Activated CD8-positive, alpha-beta memory T cell treated with anti-CD3 and anti-CD28 coated beads, Interleukin-2, amount 50 U/mL, for 24 hours (primary cell): Measurements from ENCODE around the gene RABEP2.
A peak's percentile ranks its signal among the peaks of the same experiment; 100 is the strongest.
"Not testable (repeated sequence)": the region's sequence is repeated elsewhere in the genome, so short reads cannot be mapped to it uniquely, and the experiment has no call there.

ENCODE experiments used
- DNase-seq: peaks from one replicate; pipeline ENCODE4 v3.0.0-alpha.2; 2020; ENCODE audit errors: extremely low read depth

Gene RABEP2, protein sequence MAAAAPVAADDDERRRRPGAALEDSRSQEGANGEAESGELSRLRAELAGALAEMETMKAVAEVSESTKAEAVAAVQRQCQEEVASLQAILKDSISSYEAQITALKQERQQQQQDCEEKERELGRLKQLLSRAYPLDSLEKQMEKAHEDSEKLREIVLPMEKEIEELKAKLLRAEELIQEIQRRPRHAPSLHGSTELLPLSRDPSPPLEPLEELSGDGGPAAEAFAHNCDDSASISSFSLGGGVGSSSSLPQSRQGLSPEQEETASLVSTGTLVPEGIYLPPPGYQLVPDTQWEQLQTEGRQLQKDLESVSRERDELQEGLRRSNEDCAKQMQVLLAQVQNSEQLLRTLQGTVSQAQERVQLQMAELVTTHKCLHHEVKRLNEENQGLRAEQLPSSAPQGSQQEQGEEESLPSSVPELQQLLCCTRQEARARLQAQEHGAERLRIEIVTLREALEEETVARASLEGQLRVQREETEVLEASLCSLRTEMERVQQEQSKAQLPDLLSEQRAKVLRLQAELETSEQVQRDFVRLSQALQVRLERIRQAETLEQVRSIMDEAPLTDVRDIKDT

DNA sequence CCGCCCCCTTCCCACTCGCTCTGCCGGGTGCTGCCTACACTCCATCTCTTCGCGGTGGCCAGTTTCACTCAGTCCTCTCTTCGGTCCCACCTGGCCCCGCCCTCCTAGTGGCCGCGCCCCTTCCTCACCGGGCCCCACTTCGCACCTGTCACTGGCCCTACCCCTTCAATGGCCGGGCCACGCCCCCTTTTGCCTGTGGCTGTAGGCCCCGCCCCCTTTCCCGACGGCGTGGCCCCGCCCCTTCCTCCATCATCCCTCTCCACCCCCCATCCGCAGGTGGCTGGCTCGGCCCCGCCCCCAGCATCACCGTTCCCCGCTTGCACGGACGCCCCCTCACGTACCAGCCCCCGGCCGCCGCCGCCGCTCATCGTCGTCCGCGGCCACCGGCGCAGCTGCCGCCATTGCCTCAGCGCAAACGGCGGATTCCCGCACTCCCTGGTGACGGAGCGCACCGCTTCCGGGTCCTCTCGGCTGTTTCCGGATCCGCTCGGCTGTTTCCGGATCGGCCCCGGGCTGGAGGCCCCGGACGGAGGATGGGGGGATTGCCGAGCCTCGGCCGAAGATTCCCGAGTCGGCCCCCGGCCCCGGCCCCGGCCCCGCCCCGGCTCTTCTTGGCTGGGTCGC is at the start of gene RABEP2:
Gene RABEP2, minus strand, starts transcription at position 477 of the 624 bp plus-strand sequence. Its CDS starts 75 bp downstream, at position 402.
- peak; percentile 85 for DNase-seq

DNA sequence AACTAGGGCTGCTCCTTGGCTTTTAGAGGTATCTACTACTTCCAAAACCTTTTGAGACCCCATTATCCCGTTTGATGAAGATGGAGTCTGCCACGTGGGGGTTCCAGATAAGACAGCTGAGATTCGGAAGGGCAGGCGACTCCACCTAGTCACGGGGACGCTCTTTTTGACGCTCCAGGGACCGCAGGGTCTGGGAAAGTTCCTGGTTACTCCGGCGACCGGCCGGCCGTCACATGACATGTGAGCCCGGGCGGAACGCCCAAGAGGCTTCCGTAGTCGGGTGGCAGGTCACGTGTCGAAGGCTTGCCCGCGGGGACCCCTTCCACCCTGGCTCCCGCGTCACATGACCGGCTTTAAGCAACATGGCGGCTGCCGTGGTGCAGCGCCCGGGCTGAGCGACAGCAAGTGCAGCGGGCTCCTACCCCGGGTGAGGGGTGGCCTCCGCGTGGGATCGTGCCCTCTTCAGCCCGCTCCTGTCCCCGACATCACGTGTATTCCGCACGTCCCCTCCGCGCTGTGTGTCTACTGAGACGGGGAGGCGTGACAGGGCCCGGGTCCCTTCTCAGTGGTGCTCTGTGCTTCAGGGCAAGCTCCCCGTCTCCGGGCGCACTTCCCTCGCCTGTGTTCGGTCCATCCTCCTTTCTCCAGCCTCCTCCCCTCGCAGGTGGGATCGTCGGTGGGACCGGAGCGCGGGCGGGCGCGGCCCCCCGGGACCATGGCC is 49.6 kb upstream of the RABEP2 start, which contains the start of gene SPNS1:
Gene SPNS1, plus strand, starts transcription at position 342 of the 721 bp plus-strand sequence. Its CDS starts 374 bp downstream, at position 716.
- peak; percentile 87 for DNase-seq

GRCh38 chr16:28974007-28974436 is 49.0 kb upstream of the RABEP2 start:
- DNase-seq = no peak

GRCh38 chr16:28969696-28970095 is 44.7 kb upstream of the RABEP2 start:
- not testable (repeated sequence) for DNase-seq

DNA sequence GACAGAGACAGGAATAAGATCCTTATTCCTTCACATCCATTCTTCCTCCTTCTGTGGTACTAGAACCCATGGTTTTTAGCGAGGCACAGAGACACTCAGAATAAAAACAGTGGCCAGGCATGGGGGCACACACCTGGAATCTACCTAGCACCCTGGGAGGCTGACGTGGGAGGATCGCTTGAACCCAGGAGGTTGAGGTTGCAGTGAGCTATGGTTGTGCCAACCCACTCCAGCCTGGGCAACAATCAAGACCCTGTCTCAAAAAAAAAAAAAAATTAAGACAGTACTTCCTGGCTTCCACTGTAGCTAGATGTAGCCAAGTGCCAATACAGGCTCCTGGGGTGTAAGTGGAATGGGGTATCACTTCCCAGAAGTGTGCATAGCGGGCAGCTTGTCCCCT is 42.1 kb upstream of the RABEP2 start:
- no peak for DNase-seq

- no peak for DNase-seq
Observed at GRCh38 chr16:28964496-28964895, 39.5 kb upstream of the RABEP2 start.

DNA sequence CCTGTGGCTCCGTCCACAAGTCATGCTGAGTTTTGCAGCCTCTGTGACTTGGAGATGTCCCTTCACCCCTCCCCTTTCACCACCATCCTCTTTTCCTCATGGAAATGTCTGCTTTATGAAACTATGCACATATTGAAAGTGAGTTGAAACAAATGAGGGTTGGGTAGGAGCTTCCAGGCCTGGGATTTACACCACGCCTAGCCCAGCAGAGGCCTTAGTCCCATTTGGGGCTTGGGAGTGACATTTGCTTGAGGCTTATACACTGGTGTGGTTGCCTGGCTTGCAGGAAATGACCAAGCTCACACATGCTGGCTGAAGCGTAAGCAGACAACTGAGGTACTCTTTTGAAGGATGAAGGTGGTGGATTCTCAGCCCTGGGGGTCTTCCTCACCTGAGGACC is 39.0 kb upstream of the RABEP2 start:
- no peak for DNase-seq

DNA sequence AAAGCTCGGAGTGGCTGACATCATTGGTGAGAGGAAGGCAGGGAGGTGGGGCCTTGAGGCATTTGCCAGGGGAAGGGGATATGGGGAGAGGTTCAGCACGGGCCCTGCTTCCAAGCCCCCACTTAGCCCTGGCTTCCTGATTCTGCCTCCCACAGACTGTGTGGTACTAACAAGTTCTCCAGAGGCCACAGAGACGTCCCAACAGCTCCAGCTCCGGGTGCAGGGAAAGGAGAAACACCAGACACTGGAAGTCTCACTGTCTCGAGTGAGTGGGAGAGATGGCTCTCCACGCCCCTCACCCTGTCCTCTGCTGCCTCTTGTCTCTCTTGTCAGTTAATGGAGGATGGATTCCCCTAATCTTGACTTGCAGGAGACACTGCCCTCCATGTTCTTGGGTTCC is 33.8 kb upstream of the RABEP2 start:
- no peak for DNase-seq

DNA sequence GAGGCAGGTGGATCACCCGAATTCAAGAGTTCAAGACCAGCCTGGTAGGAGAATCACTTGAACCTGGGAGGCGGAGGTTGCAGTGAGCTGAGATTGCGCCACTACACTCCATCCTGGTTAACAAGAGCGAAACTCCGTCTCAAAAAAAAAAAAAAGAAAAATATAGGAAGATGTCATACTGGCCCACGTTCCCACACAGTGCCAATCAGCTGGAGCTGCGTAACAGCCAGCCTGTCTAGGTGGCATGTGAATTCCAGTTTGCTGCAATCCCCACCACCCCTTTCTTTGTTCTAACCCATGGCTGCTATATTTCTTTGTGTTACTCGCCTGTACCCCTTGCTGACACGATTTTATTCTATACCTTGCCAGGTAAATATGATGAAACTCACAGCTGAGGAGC is 33.2 kb upstream of the RABEP2 start:
- no peak for DNase-seq

DNA sequence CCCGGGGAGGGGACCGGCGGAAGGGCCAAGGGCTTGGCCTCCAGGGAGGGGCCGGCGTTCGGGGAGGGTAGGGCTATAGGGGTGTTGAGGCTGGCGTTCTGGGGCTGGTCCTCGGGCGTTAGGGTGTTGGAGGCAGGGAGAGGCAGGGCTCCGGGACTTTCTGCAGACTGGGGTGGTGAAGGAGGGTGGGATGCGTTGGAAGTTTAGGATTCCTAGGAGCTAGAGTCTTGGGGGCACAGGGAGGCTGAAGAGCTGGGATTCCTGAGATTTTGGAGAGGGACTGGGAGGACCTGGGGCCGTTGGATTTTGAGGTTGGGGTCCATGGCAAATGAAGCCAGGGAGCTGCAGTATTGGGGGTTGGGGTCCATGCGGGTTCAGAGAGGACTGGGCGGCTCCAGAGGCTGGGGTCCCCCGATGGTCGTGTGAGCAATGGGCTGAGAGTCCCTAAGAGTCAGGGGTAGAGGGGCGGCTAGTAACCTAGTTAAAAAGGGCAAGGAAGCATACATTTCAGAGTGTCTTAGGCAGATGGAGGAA is 26.4 kb upstream of the RABEP2 start:
- no peak for DNase-seq

DNA sequence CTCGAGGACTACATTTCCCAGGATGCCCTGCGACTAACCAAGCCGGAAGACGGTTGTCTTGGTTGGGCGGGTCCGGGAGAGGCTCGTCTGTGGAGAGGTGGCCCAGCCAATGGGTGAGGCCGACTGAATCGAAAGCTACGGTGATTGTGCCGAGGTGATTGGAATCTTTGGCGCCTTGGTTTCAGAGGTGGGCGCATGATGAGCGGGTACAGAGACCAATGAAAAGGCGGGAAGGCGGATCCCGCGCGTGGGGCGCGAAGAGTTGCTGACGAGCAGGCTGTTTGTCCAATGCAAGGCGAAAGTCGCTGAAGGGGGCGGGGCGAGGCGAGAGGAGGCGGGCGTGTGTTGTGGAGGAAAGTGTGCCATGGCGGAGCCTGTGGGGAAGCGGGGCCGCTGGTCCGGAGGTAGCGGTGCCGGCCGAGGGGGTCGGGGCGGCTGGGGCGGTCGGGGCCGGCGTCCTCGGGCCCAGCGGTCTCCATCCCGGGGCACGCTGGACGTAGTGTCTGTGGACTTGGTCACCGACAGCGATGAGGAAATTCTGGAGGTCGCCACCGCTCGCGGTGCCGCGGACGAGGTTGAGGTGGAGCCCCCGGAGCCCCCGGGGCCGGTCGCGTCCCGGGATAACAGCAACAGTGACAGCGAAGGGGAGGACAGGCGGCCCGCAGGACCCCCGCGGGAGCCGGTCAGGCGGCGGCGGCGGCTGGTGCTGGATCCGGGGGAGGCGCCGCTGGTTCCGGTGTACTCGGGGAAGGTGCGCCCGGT is 25.8 kb upstream of the RABEP2 start, which contains the start of gene NFATC2IP:
Gene NFATC2IP, plus strand, starts transcription at position 290 of the 762 bp plus-strand sequence. Its CDS starts 75 bp downstream, at position 365.
- peak; percentile 99 for DNase-seq

GRCh38 chr16:28946681-28947080 is 21.6 kb upstream of the RABEP2 start:
- DNase-seq = no peak

DNA sequence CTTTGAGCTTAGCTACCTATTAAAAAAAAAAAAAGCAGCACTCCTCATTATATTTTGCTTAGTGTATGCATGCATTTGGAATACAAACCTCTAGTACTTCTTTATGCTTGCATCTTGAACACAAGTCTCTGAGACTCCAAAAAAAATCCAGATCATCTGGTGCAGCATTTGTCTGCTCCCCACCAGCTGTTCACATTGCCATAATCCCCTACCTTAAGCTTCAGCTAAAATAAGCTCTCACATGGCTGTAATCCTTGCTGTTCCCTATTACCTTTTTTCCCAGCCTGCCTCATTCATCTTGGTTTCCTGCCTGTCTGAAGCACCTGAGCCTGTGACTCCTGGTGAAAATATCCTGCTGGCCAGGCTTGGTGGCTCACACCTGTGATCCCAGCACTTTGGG is 18.2 kb upstream of the RABEP2 start:
- DNase-seq = no peak

- not testable (repeated sequence) for DNase-seq
Observed at GRCh38 chr16:28939825-28940224, 14.8 kb upstream of the RABEP2 start.

- DNase-seq = no peak
Observed at GRCh38 chr16:28938721-28939120, 13.7 kb upstream of the RABEP2 start.

DNA sequence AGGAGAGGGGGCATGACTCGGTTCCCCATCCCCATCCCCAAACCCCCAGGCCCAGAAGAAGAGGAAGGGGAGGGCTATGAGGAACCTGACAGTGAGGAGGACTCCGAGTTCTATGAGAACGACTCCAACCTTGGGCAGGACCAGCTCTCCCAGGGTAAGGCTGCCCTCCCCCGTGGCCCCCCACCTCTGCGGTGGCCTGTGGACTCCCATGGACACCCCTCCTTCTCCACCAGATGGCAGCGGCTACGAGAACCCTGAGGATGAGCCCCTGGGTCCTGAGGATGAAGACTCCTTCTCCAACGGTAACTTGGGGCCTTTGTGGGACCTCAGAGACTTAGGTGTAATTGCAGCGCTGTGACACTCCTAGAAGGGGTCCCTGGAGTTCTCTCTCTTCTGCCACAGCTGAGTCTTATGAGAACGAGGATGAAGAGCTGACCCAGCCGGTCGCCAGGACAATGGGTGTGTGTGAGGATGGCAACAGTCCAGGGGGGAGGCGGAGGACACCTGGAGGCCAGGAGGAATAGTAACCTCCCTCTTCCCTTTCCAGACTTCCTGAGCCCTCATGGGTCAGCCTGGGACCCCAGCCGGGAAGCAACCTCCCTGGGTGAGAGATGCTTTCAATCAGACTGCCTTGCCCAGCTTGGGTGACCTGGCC is 12.3 kb upstream of the RABEP2 start:
- DNase-seq = no peak

GRCh38 chr16:28936784-28937155 is 11.7 kb upstream of the RABEP2 start:
- no peak for DNase-seq

- peak; percentile 67 for DNase-seq
Observed at GRCh38 chr16:28935924-28936783, 11.1 kb upstream of the RABEP2 start.

DNA sequence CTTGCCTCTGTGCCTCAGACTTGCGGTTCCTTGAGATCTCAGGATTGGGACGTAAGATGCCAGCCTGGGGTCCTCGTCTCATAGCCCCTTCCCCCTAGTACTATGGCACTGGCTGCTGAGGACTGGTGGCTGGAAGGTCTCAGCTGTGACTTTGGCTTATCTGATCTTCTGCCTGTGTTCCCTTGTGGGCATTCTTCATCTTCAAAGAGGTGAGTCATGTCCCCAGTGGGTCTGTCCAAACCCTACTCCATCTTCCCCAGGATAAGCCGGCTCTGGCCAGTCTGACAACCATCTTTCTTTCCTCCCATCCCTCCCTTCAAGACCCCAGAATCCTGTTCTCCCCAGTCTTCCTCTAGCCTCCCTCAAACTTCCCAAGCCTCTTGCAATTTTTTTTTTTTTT is 10.3 kb upstream of the RABEP2 start:
- no peak for DNase-seq
